GM12878 (cell line): Measurements from ENCODE around the gene KRAS.

Experiments used
- SREBF2 ChIP-seq: IDR thresholded peaks from 2 replicates; pipeline ENCODE4 v1.6.1; 2012; ENCODE audit warnings: mild to moderate bottlenecking, low read length
- TF ChIP-seq, protein P1 (sequence below): fragments of 450-650 bp; formaldehyde crosslinking; IDR thresholded peaks from 2 replicates; pipeline ENCODE4 v1.4.0; 2022; ENCODE audit warnings: mild to moderate bottlenecking, moderate library complexity

DNA sequence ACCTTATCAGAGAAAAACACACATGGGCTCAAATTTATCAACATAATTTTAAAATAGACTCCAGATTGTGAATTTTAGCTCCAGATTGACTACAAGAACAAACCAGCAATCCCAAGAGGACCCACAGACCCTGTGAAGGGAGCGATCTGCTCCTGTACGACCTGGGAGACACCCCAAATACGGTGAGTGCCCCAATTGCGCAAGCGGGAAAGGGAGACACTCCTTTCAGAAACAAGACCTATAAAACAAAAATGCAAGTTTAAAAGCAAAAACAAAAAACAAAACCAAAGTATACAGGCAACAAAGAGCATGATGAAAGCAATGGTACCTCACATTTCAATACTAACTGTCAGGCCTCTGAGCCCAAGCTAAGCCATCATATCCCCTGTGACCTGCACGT lies 87.9 kb downstream of the KRAS start:
- no peak for TF ChIP-seq SREBF2
- TF ChIP-seq, protein P1, sequence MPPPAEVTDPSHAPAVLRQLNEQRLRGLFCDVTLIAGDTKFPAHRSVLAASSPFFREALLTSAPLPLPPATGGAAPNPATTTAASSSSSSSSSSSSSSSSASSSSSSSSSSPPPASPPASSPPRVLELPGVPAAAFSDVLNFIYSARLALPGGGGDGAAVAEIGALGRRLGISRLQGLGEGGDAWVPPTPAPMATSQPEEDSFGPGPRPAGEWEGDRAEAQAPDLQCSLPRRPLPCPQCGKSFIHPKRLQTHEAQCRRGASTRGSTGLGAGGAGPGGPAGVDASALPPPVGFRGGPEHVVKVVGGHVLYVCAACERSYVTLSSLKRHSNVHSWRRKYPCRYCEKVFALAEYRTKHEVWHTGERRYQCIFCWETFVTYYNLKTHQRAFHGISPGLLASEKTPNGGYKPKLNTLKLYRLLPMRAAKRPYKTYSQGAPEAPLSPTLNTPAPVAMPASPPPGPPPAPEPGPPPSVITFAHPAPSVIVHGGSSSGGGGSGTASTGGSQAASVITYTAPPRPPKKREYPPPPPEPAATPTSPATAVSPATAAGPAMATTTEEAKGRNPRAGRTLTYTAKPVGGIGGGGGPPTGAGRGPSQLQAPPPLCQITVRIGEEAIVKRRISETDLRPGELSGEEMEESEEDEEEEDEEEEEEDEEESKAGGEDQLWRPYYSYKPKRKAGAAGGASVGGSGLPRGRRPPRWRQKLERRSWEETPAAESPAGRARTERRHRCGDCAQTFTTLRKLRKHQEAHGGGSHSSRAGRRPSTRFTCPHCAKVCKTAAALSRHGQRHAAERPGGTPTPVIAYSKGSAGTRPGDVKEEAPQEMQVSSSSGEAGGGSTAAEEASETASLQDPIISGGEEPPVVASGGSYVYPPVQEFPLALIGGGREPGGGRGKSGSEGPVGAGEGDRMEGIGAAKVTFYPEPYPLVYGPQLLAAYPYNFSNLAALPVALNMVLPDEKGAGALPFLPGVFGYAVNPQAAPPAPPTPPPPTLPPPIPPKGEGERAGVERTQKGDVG (CRISPR knock-in tag), result no peak
